ENCODE data around the gene RARS2. TPM values are rescaled to one million over a fixed set of nuclear protein-coding genes. Genes with fewer than 3 reads are reported as not detected.

RARS2 gene
- total and polyA plus RNA-seq, 2 of the 8 experiments (the other 6 are each of a cell fraction or from before 2014, with no cell fraction given), result 10.2 to 40.5 TPM

DNA sequence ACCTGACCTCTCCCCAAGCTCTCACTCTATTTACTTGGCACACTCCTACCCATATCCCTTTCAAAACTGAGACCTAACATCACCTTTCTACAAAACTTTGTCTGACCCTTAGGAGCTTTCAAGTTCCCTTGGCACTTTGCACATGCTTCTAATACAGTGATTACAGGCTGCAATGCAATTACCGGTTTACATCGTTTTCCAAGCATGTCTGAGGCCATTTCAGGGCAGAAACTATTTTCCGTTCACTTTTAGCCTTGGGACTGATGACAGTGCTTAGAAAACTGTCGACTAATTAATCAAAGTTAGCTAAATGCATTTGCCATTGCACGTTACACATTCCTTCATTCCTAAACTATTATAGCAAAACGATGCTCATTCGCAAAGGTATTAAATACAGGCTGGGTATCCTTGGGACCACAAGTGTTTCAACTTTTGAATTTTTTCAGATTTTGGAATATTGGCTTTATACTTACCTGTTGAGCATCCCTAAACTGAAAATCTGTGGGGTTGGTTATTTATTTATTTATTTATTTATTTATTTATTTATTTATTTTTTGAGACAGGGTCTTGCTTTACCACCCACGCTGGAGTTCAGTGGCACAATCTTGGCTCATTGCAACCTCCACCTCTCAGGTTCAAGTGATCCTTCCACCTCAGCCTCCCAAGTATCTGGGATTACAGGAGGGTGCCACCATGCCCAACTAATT lies 3.3 kb downstream of the RARS2 start:
- no peak for TF ChIP-seq KDM4A (IDR thresholded peaks at IDR 0.05; ENCODE audit: low read depth, low read length, severe bottlenecking)
- TF ChIP-seq JUND (IDR thresholded peaks at IDR 0.05; ENCODE audit: low read length), result no peak
- TF ChIP-seq KDM5A (IDR thresholded peaks at IDR 0.05; ENCODE audit: low read length), result no peak
- H2BK120ac ChIP-seq (replicated peaks; ENCODE audit: low read depth, low read length), result no peak overlapping the region
- peaks cover 0 to 3% (median 1%) of the 10 kb centered on the region in 4 experiments; a peak in 2 of 7 replicates for H3K4me1 ChIP-seq (replicated peaks in 1 of 4; ENCODE audit: control insufficient read depth in 3 of 4, insufficient read depth in 4 of 4, low read length in 3 of 4)
- H3K27me3 ChIP-seq (replicated peaks in 1 of 4; ENCODE audit: control insufficient read depth in 3 of 4, extremely low read depth in 1 of 4, insufficient read depth in 3 of 4, low read length in 3 of 4), result no peaks in the 10 kb centered on the region
- peaks cover 0 to 2% of the 10 kb centered on the region in 2 experiments for H4K20me1 ChIP-seq (replicated peaks in 1 of 2; ENCODE audit: control insufficient read depth in 1 of 2, insufficient read depth in 2 of 2, low read length in 2 of 2)
- no peak overlapping the region for H2BK15ac ChIP-seq (ENCODE audit: low read length)
- H4K8ac ChIP-seq (ENCODE audit: extremely low read depth, insufficient read depth, low read length), result no peak overlapping the region
- DNase-seq (ENCODE audit: low read depth in 1 of 2, low spot score in 2 of 2) (no peak), FAIRE-seq (no peak)
- WGBS, 2 experiments (ENCODE audit: extremely low coverage in 1 of 2, insufficient coverage in 1 of 2, insufficient read length in 1 of 2, insufficient replicate concordance in 2 of 2, low coverage in 1 of 2, low lambda C conversion rate in 2 of 2, missing lambda C conversion rate in 1 of 2), result 92% methylated on average over 8 of the region's 8 CpGs; no CpG with 5 or more reads in 1 of the 2 experiments
- H2BK5ac ChIP-seq (ENCODE audit: low read depth, low read length), result no peak overlapping the region
- no peak overlapping the region for H3K4me3 ChIP-seq (ENCODE audit: extremely low read depth in 1 of 4, insufficient read depth in 2 of 4, low read depth in 3 of 4, low read length in 4 of 4)
- no peak overlapping the region for H4K5ac ChIP-seq (ENCODE audit: insufficient read length, low read depth, low read length)
- H3K4ac ChIP-seq (replicated peaks; ENCODE audit: insufficient read length, low read depth, low read length), result no peak overlapping the region
- no peak overlapping the region for H2AFZ ChIP-seq (ENCODE audit: low read length)
- H3K9ac ChIP-seq (replicated peaks in 1 of 4; ENCODE audit: extremely low read depth in 1 of 4, low read depth in 3 of 4, low read length in 3 of 4), result no peak overlapping the region
- peaks cover 37 to 93% of the 10 kb centered on the region in 2 experiments for H3K79me2 ChIP-seq (ENCODE audit: control insufficient read depth in 1 of 2, insufficient read depth in 2 of 2, low read length in 2 of 2)
- H3K23ac ChIP-seq (ENCODE audit: insufficient read length), result no peak overlapping the region
- POLR2A ChIA-PET (ENCODE audit: partially characterized antibody), result no interaction called here
- H3K36me3 ChIP-seq (ENCODE audit: control insufficient read depth in 2 of 4, insufficient read depth in 4 of 4, low read length in 3 of 4), result peaks cover 0 to 25% (median 14%) of the 10 kb centered on the region in 4 experiments; a peak in 6 of 8 replicates
- no peak overlapping the region for H3K14ac ChIP-seq (ENCODE audit: insufficient read length)
- no peak overlapping the region for H3K4me2 ChIP-seq (ENCODE audit: insufficient read depth in 1 of 2, low read depth in 2 of 2, low read length in 2 of 2)
- H3K23me2 ChIP-seq (ENCODE audit: low read depth, low read length), result peaks cover 14% of the 10 kb centered on the region
- H3K9me3 ChIP-seq (ENCODE audit: insufficient read depth in 2 of 2, low read depth in 1 of 2, low read length in 1 of 2), result no peaks in the 10 kb centered on the region
- no peak overlapping the region for H2AK5ac ChIP-seq (ENCODE audit: low read depth, low read length)
- H3K56ac ChIP-seq (replicated peaks; ENCODE audit: insufficient read length, low read depth, low read length), result no peak overlapping the region
- no peak overlapping the region for H3K27ac ChIP-seq (ENCODE audit: low read depth, low read length)
- H2BK12ac ChIP-seq (ENCODE audit: low read depth, low read length), result no peak overlapping the region
- CTCF ChIA-PET (ENCODE audit: partially characterized antibody), result no interaction called here
- no peak overlapping the region for H2BK20ac ChIP-seq (ENCODE audit: low read length)
- no peak overlapping the region for H4K91ac ChIP-seq (replicated peaks; ENCODE audit: insufficient read length, low read length)
- H3K79me1 ChIP-seq (ENCODE audit: low read depth, low read length), result no peaks in the 10 kb centered on the region
- H3K18ac ChIP-seq (ENCODE audit: extremely low read depth, low read length), result no peak overlapping the region

Data from H1 (cell line).